ENCODE results near the gene NT5C3B. TPM values are rescaled to one million over a fixed set of nuclear protein-coding genes. Genes with fewer than 3 reads are reported as not detected.

Gene NT5C3B
- polyA plus RNA-seq, 1 donor (not counting 4 experiments of a cell fraction or from before 2014, with no cell fraction given) = 109 TPM

- Histone ChIP-seq H4K20me1 (ENCODE audit: control insufficient read depth, extremely low read depth, insufficient read depth, low read length) (no peaks in the 10 kb centered on the region), H3K4me2 (ENCODE audit: control insufficient read depth, extremely low read depth, insufficient read depth, low read depth, low read length) (no peak overlapping the region), H3K9me3 (ENCODE audit: control insufficient read depth, low read depth, low read length) (no peaks in the 10 kb centered on the region), H3K9ac (ENCODE audit: control insufficient read depth, extremely low read depth, insufficient read depth, low read length) (no peak overlapping the region), H3K27ac (ENCODE audit: control insufficient read depth, insufficient read depth, low read length) (no peak overlapping the region), H3K79me2 (ENCODE audit: control insufficient read depth, insufficient read depth, low read length) (no peaks in the 10 kb centered on the region), H2AFZ (ENCODE audit: control insufficient read depth, low read length) (no peak overlapping the region), H3K4me3 (ENCODE audit: control insufficient read depth in 2 of 3, extremely low read depth in 1 of 3, insufficient read depth in 2 of 3, low read depth in 1 of 3, low read length in 3 of 3) (no peak overlapping the region), H3K36me3 (ENCODE audit: control insufficient read depth in 2 of 2, extremely low read depth in 1 of 2, insufficient read depth in 2 of 2, low read length in 2 of 2) (peaks cover 4 to 12% of the 10 kb centered on the region in 2 experiments), H3K9me1 (ENCODE audit: control insufficient read depth, extremely low read depth, insufficient read depth, low read length) (peaks cover 2% of the 10 kb centered on the region), H3K27me3 (ENCODE audit: control insufficient read depth, extremely low read depth, insufficient read depth, low read length) (no peaks in the 10 kb centered on the region), H3K4me1 (ENCODE audit: control insufficient read depth, extremely low read depth, insufficient read depth, low read length) (no peaks in the 10 kb centered on the region)
- FAIRE-seq (no peak), DNase-seq (ENCODE audit: low read depth, low spot score) (no peak)
- TF ChIP-seq EZH2 (IDR thresholded peaks at IDR 0.05; ENCODE audit: low read length) = no peak
- no peak for TF ChIP-seq CTCF (optimal IDR thresholded peaks at IDR 0.05 in 1 of 3, IDR thresholded peaks at IDR 0.05 in 1 of 3, conservative IDR thresholded peaks at IDR 0.05 in 1 of 3; ENCODE audit: extremely low read depth in 1 of 3, insufficient read depth in 2 of 3, low read length in 3 of 3)
- dilution Hi-C loops (cut with MboI; ENCODE audit: extremely low pct_ligation_motif_present, low sequenced_read_pairs) = no loop called here
Observed at GRCh38 chr17:41825175-41825845, 10.7 kb downstream of the NT5C3B start.

GRCh38 chr17:41824086-41824485, 11.9 kb downstream of the NT5C3B start:
- dilution Hi-C loops (cut with MboI; ENCODE audit: extremely low pct_ligation_motif_present, low sequenced_read_pairs) = no loop called here
- TF ChIP-seq CTCF (optimal IDR thresholded peaks at IDR 0.05 in 1 of 3, IDR thresholded peaks at IDR 0.05 in 1 of 3, conservative IDR thresholded peaks at IDR 0.05 in 1 of 3; ENCODE audit: extremely low read depth in 1 of 3, insufficient read depth in 2 of 3, low read length in 3 of 3) = no peak
- no peak for TF ChIP-seq EZH2 (IDR thresholded peaks at IDR 0.05; ENCODE audit: low read length)
- H3K36me3 ChIP-seq (ENCODE audit: control insufficient read depth in 2 of 2, extremely low read depth in 1 of 2, insufficient read depth in 2 of 2, low read length in 2 of 2) = peaks cover 4 to 8% of the 10 kb centered on the region in 2 experiments
- H3K27ac ChIP-seq (ENCODE audit: control insufficient read depth, insufficient read depth, low read length) = no peak overlapping the region
- no peak overlapping the region for H3K4me2 ChIP-seq (ENCODE audit: control insufficient read depth, extremely low read depth, insufficient read depth, low read depth, low read length)
- FAIRE-seq = no peak
- H3K79me2 ChIP-seq (ENCODE audit: control insufficient read depth, insufficient read depth, low read length) = no peaks in the 10 kb centered on the region
- no peaks in the 10 kb centered on the region for H3K4me1 ChIP-seq (ENCODE audit: control insufficient read depth, extremely low read depth, insufficient read depth, low read length)
- no peaks in the 10 kb centered on the region for H3K9me3 ChIP-seq (ENCODE audit: control insufficient read depth, low read depth, low read length)
- no peak overlapping the region for H3K9ac ChIP-seq (ENCODE audit: control insufficient read depth, extremely low read depth, insufficient read depth, low read length)
- no peak for DNase-seq (ENCODE audit: low read depth, low spot score)
- H4K20me1 ChIP-seq (ENCODE audit: control insufficient read depth, extremely low read depth, insufficient read depth, low read length) = no peaks in the 10 kb centered on the region
- no peak overlapping the region for H2AFZ ChIP-seq (ENCODE audit: control insufficient read depth, low read length)
- H3K27me3 ChIP-seq (ENCODE audit: control insufficient read depth, extremely low read depth, insufficient read depth, low read length) = peaks cover 9% of the 10 kb centered on the region
- H3K4me3 ChIP-seq (ENCODE audit: control insufficient read depth in 2 of 3, extremely low read depth in 1 of 3, insufficient read depth in 2 of 3, low read depth in 1 of 3, low read length in 3 of 3) = no peak overlapping the region
- no peaks in the 10 kb centered on the region for H3K9me1 ChIP-seq (ENCODE audit: control insufficient read depth, extremely low read depth, insufficient read depth, low read length)
